HepG2 (cell line): ENCODE measurements around the gene LYRM4. TPM values are rescaled to one million over a fixed set of nuclear protein-coding genes. Genes with fewer than 3 reads are reported as not detected.

ENCODE experiments used
- ATAC-seq: fragments of 200-7000 bp; cut with Tn5 transposase; 3 replicates; pipeline ENCODE4 v1.9.1; 2020; ENCODE audit warnings: mild to moderate bottlenecking, moderate library complexity
- BruUV-seq: library from RNA; stranded (reverse); fragments of 400-500 nt; replicated peaks from 2 replicates; lab custom pipeline; 2021; lab: Mats Ljungman, UMichigan
- CTCF ChIA-PET: fragments of 300-600 bp; formaldehyde crosslinking; extraction: SDS; loops from one replicate; lab custom pipeline; 2021; ENCODE audit warnings: low total read pairs, inconsistent platforms, low intra/inter-chr PET ratio; lab: Yijun Ruan, JAX
- POLR2A ChIA-PET: fragments of 350-600 bp; sonication (Branson Sonifier 250); formaldehyde crosslinking; loops from one replicate; lab custom pipeline; 2020; ENCODE audit warnings: antibody characterized with exemption, inconsistent platforms; lab: Yijun Ruan, JAX
- DNase-seq: peaks from one replicate; pipeline ENCODE4 v3.0.0-alpha.2; 2015; ENCODE audit warnings: low spot score
- FAIRE-seq: peaks from 3 replicates; lab custom pipeline; 2011; peaks lifted over from hg19 to GRCh38; lab: Jason Lieb, UNC
- H2AFZ ChIP-seq: one replicate; pipeline ENCODE4 v1.6.1; 2011; ENCODE audit warnings: low read length, inconsistent platforms
- H3K27ac ChIP-seq: fragments of 300-600 bp; 3 replicates; pipeline ENCODE4 v1.8.0; 2011; ENCODE audit warnings: mixed run types, mild to moderate bottlenecking, mixed read lengths, low read length, inconsistent platforms; ENCODE audit not compliant: insufficient read depth; ENCODE audit errors: extremely low read length
- H3K27me3 ChIP-seq, 2 experiments: fragments of 200-600 bp in 1 of 2; 2 replicates in 1 of 2; 3 replicates in 1 of 2; pipeline versions ENCODE4 v1.6.0 to v1.8.0; 2011; ENCODE audit warnings: low read length in 2 of 2, mild to moderate bottlenecking in 2 of 2, moderate library complexity in 2 of 2, inconsistent platforms in 1 of 2; ENCODE audit not compliant: insufficient read depth in 2 of 2, control insufficient read depth in 1 of 2
- H3K36me3 ChIP-seq, 2 experiments: fragments of 200-600 bp in 1 of 2; replicated peaks in 1 of 2; 2 replicates in 1 of 2; 3 replicates in 1 of 2; pipeline versions ENCODE4 v1.5.1 to v1.8.0; 2011; ENCODE audit warnings: low read length in 2 of 2, inconsistent platforms in 1 of 2; ENCODE audit not compliant: insufficient read depth in 2 of 2, control insufficient read depth in 1 of 2
- H3K4me1 ChIP-seq: 2 replicates; pipeline ENCODE4 v1.5.1; 2012; ENCODE audit warnings: low read length, inconsistent platforms; ENCODE audit not compliant: insufficient read depth
- H3K4me2 ChIP-seq: 2 replicates; pipeline ENCODE4 v1.6.0; 2011; ENCODE audit warnings: low read depth, low read length, inconsistent platforms
- H3K4me3 ChIP-seq, 3 experiments: fragments of 200-600 bp in 1 of 3; sonication (generic), shearing (Covaris generic) in 1 of 3; replicated peaks in 1 of 3; 2 replicates each; pipeline ENCODE4 v1.5.1; 2011 to 2016; ENCODE audit warnings: low read length in 3 of 3, inconsistent platforms in 2 of 3, low read depth in 2 of 3, mild to moderate bottlenecking in 2 of 3, control low read depth in 1 of 3, mixed read lengths in 1 of 3; ENCODE audit not compliant: insufficient read depth in 1 of 3
- H3K79me2 ChIP-seq: one replicate; pipeline ENCODE4 v1.6.1; 2011; ENCODE audit warnings: low read length, inconsistent platforms; ENCODE audit not compliant: insufficient read depth
- H3K9ac ChIP-seq: 2 replicates; pipeline ENCODE4 v1.6.0; 2011; ENCODE audit warnings: mild to moderate bottlenecking, low read depth, low read length, inconsistent platforms; ENCODE audit not compliant: insufficient read depth
- H3K9me3 ChIP-seq: 2 replicates; pipeline ENCODE4 v1.5.1; 2012; ENCODE audit warnings: mild to moderate bottlenecking, low read length
- H4K20me1 ChIP-seq: 2 replicates; pipeline ENCODE4 v1.6.0; 2011; ENCODE audit warnings: inconsistent platforms, mild to moderate bottlenecking, low read length, moderate library complexity; ENCODE audit not compliant: insufficient read depth
- HDAC2 ChIP-seq: sonication (generic); formaldehyde crosslinking; IDR thresholded peaks from 2 replicates; pipeline ENCODE4 v1.4.0; 2020; ENCODE audit warnings: missing genetic modification reagents
- IKZF1 ChIP-seq: fragments of 450-650 bp; IDR thresholded peaks from 2 replicates; pipeline ENCODE4 v1.7.1; 2016
- ISL2 ChIP-seq: sonication (generic); formaldehyde crosslinking; IDR thresholded peaks from 2 replicates; pipeline ENCODE4 v1.5.0; 2020; ENCODE audit warnings: missing genetic modification reagents
- MAZ ChIP-seq, 2 experiments: sonication (generic) in 1 of 2; formaldehyde crosslinking in 1 of 2; IDR thresholded peaks; 2 replicates each; pipeline versions ENCODE4 v1.5.0 to v1.6.1; 2012 to 2020; ENCODE audit warnings: low read depth in 2 of 2, mild to moderate bottlenecking in 2 of 2, borderline replicate concordance in 1 of 2, improper control_type of control experiment in 1 of 2, low read length in 1 of 2, missing genetic modification reagents in 1 of 2, moderate library complexity in 1 of 2
- MYNN ChIP-seq: sonication (generic); formaldehyde crosslinking; IDR thresholded peaks from 2 replicates; pipeline ENCODE4 v1.4.0; 2020; ENCODE audit warnings: mild to moderate bottlenecking, low read depth, missing genetic modification reagents
- NFRKB ChIP-seq: fragments of 450-650 bp; IDR thresholded peaks from 2 replicates; pipeline ENCODE4 v1.6.1; 2017
- SMYD3 ChIP-seq: sonication (generic); formaldehyde crosslinking; IDR thresholded peaks from 2 replicates; pipeline ENCODE4 v1.8.1; 2023; ENCODE audit warnings: mild to moderate bottlenecking, missing genetic modification reagents
- TAF1 ChIP-seq: sonication (generic); formaldehyde crosslinking; IDR thresholded peaks from 2 replicates; pipeline ENCODE4 v1.4.0; 2020; ENCODE audit warnings: missing genetic modification reagents
- ZBTB3 ChIP-seq: sonication (generic); formaldehyde crosslinking; IDR thresholded peaks from 2 replicates; pipeline ENCODE4 v1.4.0; 2020; ENCODE audit warnings: low read depth, mild to moderate bottlenecking, moderate library complexity, missing genetic modification reagents, borderline replicate concordance
- ZBTB8A ChIP-seq: sonication (generic); formaldehyde crosslinking; IDR thresholded peaks from 2 replicates; pipeline ENCODE4 v1.4.0; 2020; ENCODE audit warnings: mild to moderate bottlenecking, low read depth, missing genetic modification reagents, borderline replicate concordance
- ZNF160 ChIP-seq: sonication (generic); formaldehyde crosslinking; IDR thresholded peaks from 2 replicates; pipeline ENCODE4 v1.8.0; 2022; ENCODE audit warnings: mild to moderate bottlenecking, inconsistent platforms, missing genetic modification reagents
- ZNF224 ChIP-seq: sonication (generic); formaldehyde crosslinking; IDR thresholded peaks from 2 replicates; pipeline ENCODE4 v1.5.0; 2020; ENCODE audit warnings: mild to moderate bottlenecking, missing genetic modification reagents
- ZNF331 ChIP-seq: sonication (generic); formaldehyde crosslinking; IDR thresholded peaks from 2 replicates; pipeline ENCODE4 v1.4.0; 2020; ENCODE audit warnings: missing genetic modification reagents
- ZNF337 ChIP-seq: sonication (generic); formaldehyde crosslinking; IDR thresholded peaks from 2 replicates; pipeline ENCODE4 v1.5.1; 2020; ENCODE audit warnings: missing genetic modification reagents, low read depth, mild to moderate bottlenecking, borderline replicate concordance
- ZSCAN22 ChIP-seq: sonication (generic); formaldehyde crosslinking; IDR thresholded peaks from 2 replicates; pipeline ENCODE4 v1.4.0; 2020; ENCODE audit warnings: mild to moderate bottlenecking, missing genetic modification reagents
- WGBS: methylation state at CpG from one replicate; pipeline ENCODE4 v1.1.6; 2017; ENCODE audit warnings: low lambda C conversion rate; 5-methylcytosine and 5-hydroxymethylcytosine counted together
- in situ Hi-C: cut with HindIII; loops from 2 replicates; pipeline ENCODE4 v1.10.0; 2017; ENCODE audit warnings: low pct_unique_long_range_greater_than_20kb; ENCODE audit not compliant: extremely low pct_ligation_motif_present
- intact Hi-C: fragments of 100-400 bp; cut with micrococcal nuclease; formaldehyde crosslinking; loops from one replicate; pipeline ENCODE4 v1.10.0; 2022; ENCODE audit not compliant: unreplicated experiment
- polyA plus RNA-seq, 8 experiments: library from polyadenylated mRNA; depleted of rRNA in 3 of 8; stranded (reverse) in 7 of 8; unstranded in 1 of 8; fragments of >200 nt; fragmentation: Illumina TruSeq in 4 of 8; extraction: Trizol in 4 of 8; gene quantifications; 2 replicates each; pipeline versions ENCODE4 v1.2.1 to v1.2.3, GENCODE V29; 2011 to 2016; ENCODE audit warnings: low read depth in 4 of 8, missing spikeins in 1 of 8, mixed read lengths in 1 of 8; ENCODE audit not compliant: insufficient read depth in 1 of 8
- total RNA-seq, 5 experiments: library from RNA; depleted of rRNA; stranded (reverse); fragments of >200 nt; fragmentation: Illumina TruSeq; extraction: Trizol; gene quantifications; 2 replicates each; pipeline ENCODE4 v1.2.3, GENCODE V29; 2016; ENCODE audit warnings: low read depth in 1 of 5
- TF ChIP-seq, protein P1 (sequence below): sonication (generic); formaldehyde crosslinking; IDR thresholded peaks from 2 replicates; pipeline ENCODE4 v1.8.1; 2022; ENCODE audit warnings: low read depth, mild to moderate bottlenecking, missing genetic modification reagents
- TF ChIP-seq, protein P2 (sequence below): sonication (generic); formaldehyde crosslinking; IDR thresholded peaks from 2 replicates; pipeline ENCODE4 v1.8.0; 2022; ENCODE audit warnings: mild to moderate bottlenecking, missing genetic modification reagents, moderate library complexity

Gene LYRM4
- total and polyA plus RNA-seq, 2 of the 13 experiments (the other 11 are each of a cell fraction or from before 2014, with no cell fraction given), result 64.6 to 67.5 TPM

DNA sequence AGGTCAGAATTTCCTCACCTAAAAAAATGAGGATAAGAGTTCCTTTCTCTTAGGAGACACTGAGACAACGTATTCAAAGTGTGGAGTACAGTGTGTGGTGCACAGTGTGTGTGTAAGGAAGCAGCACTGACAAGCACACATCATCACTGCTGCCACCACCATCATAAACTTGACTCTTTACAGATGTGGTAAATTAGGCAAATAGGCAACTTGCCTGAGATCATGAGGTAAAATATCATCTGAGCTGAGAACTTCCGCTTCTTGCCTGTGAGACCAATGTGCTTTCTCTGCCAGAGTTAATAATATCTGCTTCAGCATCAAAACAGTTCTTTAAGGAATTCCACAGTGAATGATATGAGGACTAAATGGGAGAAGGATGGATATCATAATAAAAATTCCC is 52.7 kb downstream of the LYRM4 start:
- DNase-seq (no peak), ATAC-seq (no peak), FAIRE-seq (no peak)
- no peaks in the 10 kb centered on the region for H4K20me1 ChIP-seq
- in situ Hi-C loops (no loop called here), intact Hi-C loops (loop anchor here (5.0 kb wide), 2 partner anchors 66 to 151 kb away; no protein-coding TSS in a partner anchor)
- no peaks in the 10 kb centered on the region for H3K9me3 ChIP-seq
- peaks cover 10% of the 10 kb centered on the region for H3K79me2 ChIP-seq
- H3K4me1 ChIP-seq, result peaks cover 37% of the 10 kb centered on the region
- WGBS, result 98% methylated on average over 2 of the region's 2 CpGs
- POLR2A ChIA-PET, result no interaction called here
- H3K9ac ChIP-seq, result no peak overlapping the region
- no peaks in the 10 kb centered on the region for H3K27me3 ChIP-seq
- CTCF ChIA-PET, result no interaction called here
- no TSS peak for BruUV-seq
- H2AFZ ChIP-seq, result no peak overlapping the region
- H3K4me2 ChIP-seq, result no peak overlapping the region
- TF ChIP-seq ZSCAN22 (no peak), ISL2 (no peak), MAZ (IDR thresholded peaks at IDR 0.05; ENCODE audit: borderline replicate concordance, low read depth, low read length) (no peak), MAZ (CRISPR knock-in tag; IDR thresholded peaks at IDR 0.05; ENCODE audit: low read depth) (no peak), ZBTB3 (CRISPR knock-in tag) (no peak), ZNF224 (CRISPR knock-in tag) (no peak), TAF1 (CRISPR knock-in tag) (no peak), NFRKB (no peak), SMYD3 (no peak), ZBTB8A (CRISPR knock-in tag) (no peak), MYNN (CRISPR knock-in tag) (no peak), ZNF337 (CRISPR knock-in tag) (no peak), ZNF160 (CRISPR knock-in tag) (no peak), IKZF1 (no peak), ZNF331 (CRISPR knock-in tag) (no peak), HDAC2 (CRISPR knock-in tag) (no peak)
- TF ChIP-seq, protein P1, sequence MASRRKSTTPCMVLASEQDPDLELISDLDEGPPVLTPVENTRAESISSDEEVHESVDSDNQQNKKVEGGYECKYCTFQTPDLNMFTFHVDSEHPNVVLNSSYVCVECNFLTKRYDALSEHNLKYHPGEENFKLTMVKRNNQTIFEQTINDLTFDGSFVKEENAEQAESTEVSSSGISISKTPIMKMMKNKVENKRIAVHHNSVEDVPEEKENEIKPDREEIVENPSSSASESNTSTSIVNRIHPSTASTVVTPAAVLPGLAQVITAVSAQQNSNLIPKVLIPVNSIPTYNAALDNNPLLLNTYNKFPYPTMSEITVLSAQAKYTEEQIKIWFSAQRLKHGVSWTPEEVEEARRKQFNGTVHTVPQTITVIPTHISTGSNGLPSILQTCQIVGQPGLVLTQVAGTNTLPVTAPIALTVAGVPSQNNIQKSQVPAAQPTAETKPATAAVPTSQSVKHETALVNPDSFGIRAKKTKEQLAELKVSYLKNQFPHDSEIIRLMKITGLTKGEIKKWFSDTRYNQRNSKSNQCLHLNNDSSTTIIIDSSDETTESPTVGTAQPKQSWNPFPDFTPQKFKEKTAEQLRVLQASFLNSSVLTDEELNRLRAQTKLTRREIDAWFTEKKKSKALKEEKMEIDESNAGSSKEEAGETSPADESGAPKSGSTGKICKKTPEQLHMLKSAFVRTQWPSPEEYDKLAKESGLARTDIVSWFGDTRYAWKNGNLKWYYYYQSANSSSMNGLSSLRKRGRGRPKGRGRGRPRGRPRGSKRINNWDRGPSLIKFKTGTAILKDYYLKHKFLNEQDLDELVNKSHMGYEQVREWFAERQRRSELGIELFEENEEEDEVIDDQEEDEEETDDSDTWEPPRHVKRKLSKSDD (CRISPR knock-in tag), result no peak
- TF ChIP-seq, protein P2, sequence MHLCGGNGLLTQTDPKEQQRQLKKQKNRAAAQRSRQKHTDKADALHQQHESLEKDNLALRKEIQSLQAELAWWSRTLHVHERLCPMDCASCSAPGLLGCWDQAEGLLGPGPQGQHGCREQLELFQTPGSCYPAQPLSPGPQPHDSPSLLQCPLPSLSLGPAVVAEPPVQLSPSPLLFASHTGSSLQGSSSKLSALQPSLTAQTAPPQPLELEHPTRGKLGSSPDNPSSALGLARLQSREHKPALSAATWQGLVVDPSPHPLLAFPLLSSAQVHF (CRISPR knock-in tag), result no peak
- H3K36me3 ChIP-seq, result peaks cover 4 to 34% of the 10 kb centered on the region in 2 experiments
- no peak overlapping the region for H3K4me3 ChIP-seq
- H3K27ac ChIP-seq, result no peak overlapping the region
